K562 (cell line): ENCODE results near the gene SAP30BP. TPM values are rescaled to one million over a fixed set of nuclear protein-coding genes. Genes with fewer than 3 reads are reported as not detected.

Experiments
- ATAC-seq: fragments of 200-7000 bp; cut with Tn5 transposase; 3 replicates; pipeline ENCODE4 v1.9.1; 2020; ENCODE audit warnings: moderate library complexity
- BruUV-seq: library from RNA; stranded (reverse); fragments of 400-500 nt; replicated peaks from 2 replicates; lab custom pipeline; 2021; lab: Mats Ljungman, UMichigan
- CTCF ChIA-PET: fragments of 300-600 bp; formaldehyde crosslinking; extraction: SDS; loops from one replicate; lab custom pipeline; 2021; ENCODE audit warnings: low intra/inter-chr PET ratio; lab: Yijun Ruan, JAX
- POLR2A ChIA-PET: fragments of 300-600, 350-650 bp; sonication (Branson Sonifier 250); formaldehyde crosslinking; extraction: SDS; loops from one replicate; lab custom pipeline; 2021; ENCODE audit warnings: antibody characterized with exemption, inconsistent platforms; lab: Yijun Ruan, JAX
- DNase-seq, 4 experiments: peaks; one replicate each; pipeline versions ENCODE4 v3.0.0 to v3.0.0-alpha.2; 2011 to 2018; ENCODE audit warnings: low spot score in 3 of 4, mixed read lengths in 3 of 4; ENCODE audit errors: extremely low read depth in 1 of 4
- FAIRE-seq: peaks from 2 replicates; lab custom pipeline; 2011; peaks lifted over from hg19 to GRCh38; lab: Jason Lieb, UNC
- H2AFZ ChIP-seq: 2 replicates; pipeline ENCODE4 v1.6.0; 2011; ENCODE audit warnings: low read depth, low read length, control low read depth, inconsistent platforms
- H3K27ac ChIP-seq: fragments of 200-600 bp; 3 replicates; pipeline ENCODE4 v1.8.0; 2011; ENCODE audit warnings: low read depth, mild to moderate bottlenecking, control low read depth, inconsistent platforms, low read length, moderate library complexity, mixed read lengths; ENCODE audit errors: extremely low read depth
- H3K27me3 ChIP-seq, 2 experiments: fragments of 300-600 bp in 1 of 2; 2 replicates in 1 of 2; 3 replicates in 1 of 2; pipeline versions ENCODE4 v1.6.0 to v1.8.0; 2011; ENCODE audit warnings: inconsistent platforms in 2 of 2, low read length in 2 of 2, mild to moderate bottlenecking in 1 of 2, mixed read lengths in 1 of 2, moderate library complexity in 1 of 2; ENCODE audit not compliant: control insufficient read depth in 2 of 2, insufficient read depth in 2 of 2
- H3K36me3 ChIP-seq: fragments of 300-600 bp; 3 replicates; pipeline ENCODE4 v1.8.0; 2011; ENCODE audit warnings: mild to moderate bottlenecking, low read length, inconsistent platforms; ENCODE audit not compliant: control insufficient read depth, insufficient read depth
- H3K4me1 ChIP-seq, 2 experiments: fragments of 200-600 bp in 1 of 2; replicated peaks in 1 of 2; 2 replicates in 1 of 2; 3 replicates in 1 of 2; pipeline versions ENCODE4 v1.5.1 to v1.8.0; 2011; ENCODE audit warnings: inconsistent platforms in 2 of 2, low read length in 2 of 2, mild to moderate bottlenecking in 1 of 2, mixed read lengths in 1 of 2, moderate library complexity in 1 of 2; ENCODE audit not compliant: control insufficient read depth in 2 of 2, insufficient read depth in 2 of 2
- H3K4me2 ChIP-seq: 2 replicates; pipeline ENCODE4 v1.6.1; 2011; ENCODE audit warnings: low read length, control low read depth, inconsistent platforms, mixed read lengths; ENCODE audit not compliant: insufficient read depth
- H3K4me3 ChIP-seq: fragments of 200-600 bp; sonication (generic), shearing (Covaris generic); 2 replicates; pipeline ENCODE4 v1.5.1; 2016; ENCODE audit warnings: control low read depth, inconsistent platforms
- H3K79me2 ChIP-seq: fragments of 200-600 bp; 3 replicates; pipeline ENCODE4 v1.8.0; 2011; ENCODE audit warnings: low read length, inconsistent platforms; ENCODE audit not compliant: control insufficient read depth, insufficient read depth
- H3K9ac ChIP-seq, 2 experiments: 2 replicates each; pipeline versions ENCODE4 v1.6.0 to v1.6.1; 2011; ENCODE audit warnings: low read depth in 2 of 2, low read length in 2 of 2, control low read depth in 1 of 2, inconsistent platforms in 1 of 2, mild to moderate bottlenecking in 1 of 2, mixed read lengths in 1 of 2; ENCODE audit not compliant: insufficient read depth in 1 of 2
- H3K9me1 ChIP-seq: one replicate; pipeline ENCODE4 v1.6.0; 2011; ENCODE audit warnings: inconsistent platforms, mild to moderate bottlenecking, low read length, moderate library complexity; ENCODE audit not compliant: control insufficient read depth, insufficient read depth
- H3K9me3 ChIP-seq: replicated peaks from 2 replicates; pipeline ENCODE4 v1.5.1; 2011; ENCODE audit warnings: low read depth, low read length, inconsistent platforms; ENCODE audit not compliant: control insufficient read depth, insufficient read depth
- H4K20me1 ChIP-seq: replicated peaks from 2 replicates; pipeline ENCODE4 v1.6.1; 2011; ENCODE audit warnings: low read length, inconsistent platforms, mixed read lengths; ENCODE audit not compliant: control insufficient read depth, insufficient read depth
- BCOR ChIP-seq: fragments of 450-650 bp; IDR thresholded peaks from 2 replicates; pipeline ENCODE4 v1.6.1; 2016
- EWSR1 ChIP-seq: fragments of 450-650 bp; IDR thresholded peaks from 2 replicates; pipeline ENCODE4 v1.6.1; 2018; ENCODE audit warnings: borderline replicate concordance, mild to moderate bottlenecking, low read depth, moderate library complexity; ENCODE audit not compliant: partially characterized antibody
- FOSL1 ChIP-seq: fragments of 200-800 bp; sonication (Bioruptor generic); conservative IDR thresholded peaks from 2 replicates; pipeline ENCODE4 v1.6.1; 2016; ENCODE audit warnings: missing genetic modification characterization, missing compliant biosample characterization
- HDAC2 ChIP-seq: fragments of 450-650 bp; IDR thresholded peaks from 2 replicates; pipeline ENCODE4 v1.6.1; 2016; ENCODE audit warnings: mild to moderate bottlenecking
- RNF219 ChIP-seq: fragments of 250-450 bp; sonication (Bioruptor Pico); IDR thresholded peaks from 2 replicates; pipeline ENCODE4 v1.5.0; 2022; ENCODE audit warnings: mild to moderate bottlenecking
- STAT5A ChIP-seq: IDR thresholded peaks from 2 replicates; pipeline ENCODE4 v1.6.1; 2012; ENCODE audit warnings: low read length, inconsistent platforms, borderline replicate concordance
- ZBTB11 ChIP-seq, 3 experiments: fragments of 200-800 bp in 1 of 3; fragments of 250-450 bp in 1 of 3; fragments of 450-650 bp in 1 of 3; sonication (Bioruptor Pico) in 1 of 3; sonication (Bioruptor generic) in 1 of 3; formaldehyde crosslinking in 1 of 3; IDR thresholded peaks; 2 replicates each; pipeline versions ENCODE4 v1.6.1 to v1.8.0; 2016 to 2022; ENCODE audit warnings: mild to moderate bottlenecking in 2 of 3, missing genetic modification characterization in 2 of 3, missing compliant biosample characterization in 1 of 3, moderate library complexity in 1 of 3
- ZNF316 ChIP-seq: fragments of 450-650 bp; IDR thresholded peaks from 2 replicates; pipeline ENCODE4 v1.6.1; 2016
- WGBS: fragments of 100-300 bp; shearing (Covaris generic); methylation state at CpG from one replicate; pipeline ENCODE4 v1.1.6; 2016; ENCODE audit warnings: low coverage, mixed read lengths; ENCODE audit not compliant: insufficient coverage; ENCODE audit errors: missing lambda C conversion rate; 5-methylcytosine and 5-hydroxymethylcytosine counted together
- in situ Hi-C: fragments of 300-500 bp; cut with MboI; formaldehyde crosslinking; loops from 4 replicates; pipeline ENCODE4 v1.15.0; 2018; ENCODE audit warnings: inconsistent platforms, mixed read lengths
- intact Hi-C: fragments of 100-400 bp; cut with micrococcal nuclease; formaldehyde crosslinking; loops from 2 replicates; pipeline ENCODE4 v1.14.2; 2022
- polyA plus RNA-seq, 8 experiments: library from polyadenylated mRNA; depleted of rRNA in 4 of 8; stranded (reverse) in 5 of 8; unstranded in 3 of 8; fragments of >200 nt; fragmentation: Nextera tagmentation in 2 of 8; fragmentation: Illumina TruSeq in 1 of 8; extraction: Ambion mirVana in 2 of 8; extraction: Trizol in 1 of 8; gene quantifications; 2 replicates each; pipeline versions ENCODE4 v1.2.1 to v1.2.3, GENCODE V29; 2011 to 2014; ENCODE audit warnings: inconsistent platforms in 1 of 8, missing spikeins in 1 of 8
- total RNA-seq, 7 experiments: library from RNA; depleted of rRNA in 6 of 7; stranded (reverse); fragments of >200 nt in 6 of 7; fragmentation: Illumina TruSeq in 2 of 7; extraction: Trizol in 2 of 7; gene quantifications; 2 replicates each; pipeline versions ENCODE4 v1.2.1 to v1.2.3, GENCODE V29; 2011 to 2021; ENCODE audit warnings: low replicate concordance in 1 of 7

Gene SAP30BP
- total and polyA plus RNA-seq, 9 of the 15 experiments (the other 6 are each of a cell fraction or from before 2014, with no cell fraction given), result 45.3 to 154 (median 71.7) TPM

DNA sequence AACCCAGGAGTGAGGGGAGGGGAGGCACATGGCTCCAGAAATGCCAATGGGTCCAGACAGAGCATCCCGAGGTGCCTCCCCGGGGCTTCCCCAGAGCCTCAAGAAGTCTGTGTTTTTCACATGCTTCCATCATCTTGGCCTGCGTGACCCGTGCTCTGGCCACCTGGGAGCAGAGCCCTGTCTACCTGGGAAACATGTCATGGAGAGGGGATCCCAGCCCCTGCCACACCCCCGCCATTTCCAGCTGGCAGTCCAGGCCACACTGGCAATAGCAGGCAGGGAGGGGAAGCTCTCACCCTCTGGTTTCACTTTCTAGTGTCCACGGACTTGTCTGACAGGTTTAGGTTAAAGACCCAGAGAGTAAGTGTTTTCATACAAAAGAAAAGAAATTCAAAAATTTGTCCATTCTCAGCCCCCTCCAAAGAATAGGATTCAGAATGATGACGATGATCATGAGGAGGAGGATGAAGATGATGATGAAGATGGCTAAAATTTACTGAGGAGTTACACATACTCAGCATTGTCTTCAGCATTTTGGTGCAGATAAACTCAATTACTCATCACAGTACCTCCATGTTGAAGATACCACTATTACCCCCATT is 24.9 kb upstream of the SAP30BP start:
- 64% methylated on average over 5 of the region's 7 CpGs for WGBS
- no TSS peak for BruUV-seq
- FAIRE-seq, result no peak
- intact Hi-C loops (no loop called here), in situ Hi-C loops (no loop called here)
- 0 out of 2 replicates have a peak, but pooled peaks cover 6% of the 10 kb centered on the region for H4K20me1 ChIP-seq
- H3K4me2 ChIP-seq, result peak overlapping the region; percentile 48
- H3K9me1 ChIP-seq, result peaks cover 3% of the 10 kb centered on the region
- DNase-seq, result no peak
- H3K79me2 ChIP-seq, result no peaks in the 10 kb centered on the region
- peak overlapping the region in 1 of 2 experiments; percentile 81; a peak in 2 of 4 replicates for H3K9ac ChIP-seq
- no peak overlapping the region for H3K4me3 ChIP-seq
- H3K4me1 ChIP-seq, result peaks cover 15 to 36% of the 10 kb centered on the region in 2 experiments; a peak in 4 of 5 replicates
- TF ChIP-seq STAT5A (no peak), EWSR1 (no peak), ZBTB11 (CRISPR knock-in tag; IDR thresholded peaks at IDR 0.05) (0 out of 6 replicates have a peak, but pooled peaks of 1 of the 3 experiments have one; percentile 23), HDAC2 (0 out of 2 replicates have a peak, but pooled peaks have one; percentile 16), FOSL1 (tag) (peak; percentile 38), RNF219 (no peak), BCOR (0 out of 2 replicates have a peak, but pooled peaks have one; percentile 22), ZNF316 (peak; percentile 23; the same call in 1 of the 2 replicates)
- no peaks in the 10 kb centered on the region for H3K9me3 ChIP-seq
- no peak for ATAC-seq
- H3K36me3 ChIP-seq, result peaks cover 3% of the 10 kb centered on the region; the same call in 1 of the 3 replicates
- CTCF ChIA-PET, result no interaction called here
- no peak overlapping the region for H2AFZ ChIP-seq
- POLR2A ChIA-PET, result interaction anchor here (0.5 to 3.4 kb wide), 4 partner anchors 8 to 401 kb away, joined by 3 to 15 read pairs (median 7); partner anchors contain the start of gene SMIM5
- no peak overlapping the region; the same call in 2 of the 3 replicates for H3K27ac ChIP-seq
- no peaks in the 10 kb centered on the region for H3K27me3 ChIP-seq
